Measurements from ENCODE around the gene SULT2B1. TPM values are rescaled to one million over a fixed set of nuclear protein-coding genes. Genes with fewer than 3 reads are reported as not detected.
"Not testable (repeated sequence)": the region's sequence is repeated elsewhere in the genome, so short reads cannot be mapped to it uniquely, and the experiment has no call there.

Gene SULT2B1
- total RNA-seq, 1 donor from 2014 or later: 0.22 TPM

- ATAC-seq (ENCODE audit: poor library complexity) (no peak), DNase-seq (no peak)
- intact Hi-C loops (cut with DNase I): no loop called here
Observed at GRCh38 chr19:48627865-48628314, 75.9 kb downstream of the SULT2B1 start.

- DNase-seq (peak; percentile 54), ATAC-seq (ENCODE audit: poor library complexity) (no peak)
- intact Hi-C loops (cut with DNase I): no loop called here
Observed at GRCh38 chr19:48628486-48629296, 76.7 kb downstream of the SULT2B1 start.

GRCh38 chr19:48629297-48629598 is 77.3 kb downstream of the SULT2B1 start:
- peak; percentile 47 for DNase-seq
- ATAC-seq (ENCODE audit: poor library complexity): no peak
- intact Hi-C loops (cut with DNase I): no loop called here

- peak; percentile 69 for DNase-seq
- ATAC-seq (ENCODE audit: poor library complexity): peak; percentile 7
- intact Hi-C loops (cut with DNase I): no loop called here
Observed at GRCh38 chr19:48629599-48630295, 77.8 kb downstream of the SULT2B1 start.

- peak; percentile 7 for ATAC-seq (ENCODE audit: poor library complexity)
- intact Hi-C loops (cut with DNase I): no loop called here
- peak; percentile 90 for DNase-seq
Observed at GRCh38 chr19:48630296-48631063, 78.5 kb downstream of the SULT2B1 start.

GRCh38 chr19:48631225-48631624 is 79.3 kb downstream of the SULT2B1 start:
- DNase-seq (no peak), ATAC-seq (ENCODE audit: poor library complexity) (no peak)
- intact Hi-C loops (cut with DNase I): no loop called here

- DNase-seq; ATAC-seq (ENCODE audit: poor library complexity); intact Hi-C loops (cut with DNase I): not testable (repeated sequence)
Observed at GRCh38 chr19:48632286-48632685, 80.3 kb downstream of the SULT2B1 start.

GRCh38 chr19:48632692-48633147 is 80.7 kb downstream of the SULT2B1 start:
- ATAC-seq (ENCODE audit: poor library complexity): no peak
- intact Hi-C loops (cut with DNase I): no loop called here

GRCh38 chr19:48633148-48634035 is 81.4 kb downstream of the SULT2B1 start:
- peak; percentile 49 for DNase-seq
- ATAC-seq (ENCODE audit: poor library complexity): no peak
- intact Hi-C loops (cut with DNase I): no loop called here

More at GRCh38 chr19:48632692-48633147, 80.7 kb downstream of the SULT2B1 start:
- DNase-seq: peak; percentile 62

- intact Hi-C loops (cut with DNase I): no loop called here
- DNase-seq: no peak
- no peak for ATAC-seq (ENCODE audit: poor library complexity)
Observed at GRCh38 chr19:48634036-48634342, 82.0 kb downstream of the SULT2B1 start.

GRCh38 chr19:48634424-48635262 is 82.7 kb downstream of the SULT2B1 start:
- peak; percentile 62 for ATAC-seq (ENCODE audit: poor library complexity)
- DNase-seq: peak; percentile 98
- intact Hi-C loops (cut with DNase I): no loop called here

GRCh38 chr19:48635263-48635965 is 83.4 kb downstream of the SULT2B1 start:
- DNase-seq (peak; percentile 79), ATAC-seq (ENCODE audit: poor library complexity) (peak; percentile 58)
- intact Hi-C loops (cut with DNase I): no loop called here

GRCh38 chr19:48635966-48636858 is 84.2 kb downstream of the SULT2B1 start:
- intact Hi-C loops (cut with DNase I): no loop called here
- ATAC-seq (ENCODE audit: poor library complexity): no peak
- DNase-seq: no peak

- DNase-seq (peak; percentile 76), ATAC-seq (ENCODE audit: poor library complexity) (peak; percentile 6)
- intact Hi-C loops (cut with DNase I): no loop called here
Observed at GRCh38 chr19:48636859-48637448, 85.0 kb downstream of the SULT2B1 start, which contains the start of gene DBP. Gene DBP (minus strand): TSS chr19:48637379. CDS start chr19:48636994, 385 bp downstream.

GRCh38 chr19:48637449-48637947 is 85.5 kb downstream of the SULT2B1 start:
- intact Hi-C loops (cut with DNase I): no loop called here
- peak; percentile 78 for ATAC-seq (ENCODE audit: poor library complexity)
- DNase-seq: peak; percentile 99

Measured in Right ventricle myocardium superior (tissue), 1 donor.